ENCODE results near the gene HENMT1.

- no peak for TF ChIP-seq CTCF (IDR thresholded peaks at IDR 0.05; ENCODE audit: insufficient read depth, low read length, poor library complexity, severe bottlenecking)
- no peak for TF ChIP-seq EZH2phosphoT487 (conservative IDR thresholded peaks at IDR 0.05; ENCODE audit: low read length)
Observed at GRCh38 chr1:108627256-108627655, 33.6 kb downstream of the HENMT1 start.
